SK-N-SH (cell line): Measurements from ENCODE around the gene ADGB. TPM values are rescaled to one million over a fixed set of nuclear protein-coding genes. Genes with fewer than 3 reads are reported as not detected.

Experiments
- CTCF ChIA-PET: fragments of 300-600, 350-600 bp; formaldehyde crosslinking; extraction: SDS; loops from one replicate; lab custom pipeline; 2021; lab: Yijun Ruan, JAX
- POLR2A ChIA-PET: fragments of 350-600 bp; sonication (Branson Sonifier 250); formaldehyde crosslinking; extraction: SDS; loops from one replicate; lab custom pipeline; 2020; ENCODE audit warnings: antibody characterized with exemption, inconsistent platforms; lab: Yijun Ruan, JAX
- DNase-seq: peaks from one replicate; pipeline ENCODE4 v3.0.0; 2012
- H2AFZ ChIP-seq: fragments of 200-600 bp; sonication (generic); 2 replicates; pipeline ENCODE4 v1.8.1; 2016; ENCODE audit warnings: antibody characterized with exemption, mild to moderate bottlenecking, low read depth
- H3F3A ChIP-seq: fragments of 200-600 bp; sonication (generic); replicated peaks from 2 replicates; pipeline ENCODE3; 2016; ENCODE audit warnings: antibody characterized with exemption, mild to moderate bottlenecking; ENCODE audit not compliant: insufficient read depth
- H3K27ac ChIP-seq, 2 experiments: fragments of 200-500 bp in 1 of 2; fragments of 200-600 bp in 1 of 2; sonication (Bioruptor generic) in 1 of 2; sonication (generic), shearing (Covaris generic) in 1 of 2; 2 replicates each; pipeline versions ENCODE4 v1.5.1 to v1.6.1; 2014 to 2016; ENCODE audit warnings: low read depth in 2 of 2, inconsistent platforms in 1 of 2, low read length in 1 of 2, mild to moderate bottlenecking in 1 of 2, mixed read lengths in 1 of 2
- H3K27me3 ChIP-seq: fragments of 200-600 bp; sonication (generic), shearing (Covaris generic); 2 replicates; pipeline ENCODE4 v1.6.1; 2016; ENCODE audit warnings: mixed run types; ENCODE audit not compliant: insufficient read depth
- H3K36me3 ChIP-seq, 2 experiments: fragments of 200-500 bp in 1 of 2; fragments of 200-600 bp in 1 of 2; sonication (Bioruptor generic) in 1 of 2; sonication (generic) in 1 of 2; replicated peaks in 1 of 2; 2 replicates each; pipeline versions ENCODE3 to v1.5.1; 2014 to 2016; ENCODE audit warnings: low read length in 1 of 2, mild to moderate bottlenecking in 1 of 2; ENCODE audit not compliant: insufficient read depth in 2 of 2, control insufficient read depth in 1 of 2
- H3K4me1 ChIP-seq, 2 experiments: fragments of 200-500 bp in 1 of 2; fragments of 200-600 bp in 1 of 2; sonication (Bioruptor generic) in 1 of 2; sonication (generic), shearing (Covaris generic) in 1 of 2; 2 replicates each; pipeline versions ENCODE4 v1.5.1 to v1.6.1; 2014 to 2016; ENCODE audit warnings: low read depth in 1 of 2, low read length in 1 of 2, mixed run types in 1 of 2; ENCODE audit not compliant: insufficient read depth in 2 of 2, control insufficient read depth in 1 of 2
- H3K4me2 ChIP-seq: fragments of 200-600 bp; sonication (generic), shearing (Covaris generic); 2 replicates; pipeline ENCODE4 v1.6.1; 2017; ENCODE audit warnings: mixed run types
- H3K4me3 ChIP-seq, 2 experiments: fragments of 200-500 bp in 1 of 2; fragments of 200-600 bp in 1 of 2; sonication (Bioruptor generic) in 1 of 2; sonication (generic), shearing (Covaris generic) in 1 of 2; 2 replicates each; pipeline versions ENCODE4 v1.5.1 to v1.8.1; 2014 to 2016; ENCODE audit warnings: low read depth in 2 of 2, inconsistent platforms in 1 of 2, low read length in 1 of 2, mild to moderate bottlenecking in 1 of 2, mixed read lengths in 1 of 2, moderate library complexity in 1 of 2
- H3K79me2 ChIP-seq: fragments of 200-600 bp; sonication (generic); 2 replicates; pipeline ENCODE4 v1.8.1; 2017; ENCODE audit warnings: mild to moderate bottlenecking; ENCODE audit not compliant: insufficient read depth
- H3K9ac ChIP-seq: fragments of 200-600 bp; sonication (generic); 2 replicates; pipeline ENCODE4 v1.6.1; 2017; ENCODE audit warnings: mixed run types
- H3K9me2 ChIP-seq: fragments of 200-600 bp; sonication (generic); 2 replicates; pipeline ENCODE4 v1.6.1; 2017; ENCODE audit warnings: mixed run types
- H3K9me3 ChIP-seq: fragments of 200-600 bp; sonication (generic); 2 replicates; pipeline ENCODE4 v1.6.1; 2017; ENCODE audit warnings: mixed run types, mild to moderate bottlenecking, moderate library complexity
- H4K20me1 ChIP-seq: fragments of 200-600 bp; sonication (generic); 2 replicates; pipeline ENCODE4 v1.6.1; 2017; ENCODE audit warnings: mild to moderate bottlenecking, mixed run types; ENCODE audit not compliant: insufficient read depth
- CHD2 ChIP-seq: fragments of 150-350 bp; IDR thresholded peaks from 2 replicates; pipeline ENCODE4 v1.6.1; 2018; ENCODE audit warnings: low read length; ENCODE audit not compliant: partially characterized antibody
- ELF1 ChIP-seq: IDR thresholded peaks from 2 replicates; pipeline ENCODE4 v1.4.0; 2012
- JUND ChIP-seq: IDR thresholded peaks from 2 replicates; pipeline ENCODE4 v1.4.0; 2012
- NFIC ChIP-seq: IDR thresholded peaks from 2 replicates; pipeline ENCODE4 v1.4.0; 2012; ENCODE audit warnings: borderline replicate concordance
- RCOR1 ChIP-seq: fragments of 150-350 bp; IDR thresholded peaks from 2 replicates; pipeline ENCODE4 v1.6.1; 2017; ENCODE audit warnings: antibody characterized with exemption, low read length
- RXRA ChIP-seq: IDR thresholded peaks from 2 replicates; pipeline ENCODE4 v1.4.0; 2012; ENCODE audit warnings: low read depth, mild to moderate bottlenecking, borderline replicate concordance
- SMC3 ChIP-seq: IDR thresholded peaks from 2 replicates; pipeline ENCODE4 v1.6.1; 2012; ENCODE audit warnings: low read depth, low read length, improper control_type of control experiment
- TAF1 ChIP-seq: IDR thresholded peaks from 2 replicates; pipeline ENCODE4 v1.6.1; 2012; ENCODE audit warnings: low read depth, mild to moderate bottlenecking, low read length, moderate library complexity, borderline replicate concordance
- TEAD4 ChIP-seq: IDR thresholded peaks from 2 replicates; pipeline ENCODE4 v1.4.0; 2012; ENCODE audit warnings: mild to moderate bottlenecking, borderline replicate concordance; ENCODE audit not compliant: insufficient read depth
- YY1 ChIP-seq: IDR thresholded peaks from 2 replicates; pipeline ENCODE4 v1.4.0; 2012; ENCODE audit warnings: low read depth, mild to moderate bottlenecking
- WGBS: methylation state at CpG from one replicate; pipeline ENCODE4 v1.1.6; 2017; ENCODE audit warnings: low lambda C conversion rate; 5-methylcytosine and 5-hydroxymethylcytosine counted together
- polyA plus RNA-seq, 3 experiments: library from polyadenylated mRNA; depleted of rRNA; stranded (reverse); fragments of >200 nt; gene quantifications; 2 replicates each; pipeline ENCODE4 v1.2.3, GENCODE V29; 2012
- small RNA-seq, 7 experiments: library from RNA; depleted of rRNA; stranded (forward); fragments of <200 nt; gene quantifications; one replicate each; pipeline ENCODE3, GENCODE V24; 2012
- TF ChIP-seq, protein P1 (sequence below): fragments of 150-350 bp; IDR thresholded peaks from 2 replicates; pipeline ENCODE4 v1.6.1; 2016; ENCODE audit warnings: mild to moderate bottlenecking, low read depth, low read length

Gene ADGB
- polyA plus RNA-seq, 1 of the 3 experiments (the other 2 are of a cell fraction), result not detected

DNA sequence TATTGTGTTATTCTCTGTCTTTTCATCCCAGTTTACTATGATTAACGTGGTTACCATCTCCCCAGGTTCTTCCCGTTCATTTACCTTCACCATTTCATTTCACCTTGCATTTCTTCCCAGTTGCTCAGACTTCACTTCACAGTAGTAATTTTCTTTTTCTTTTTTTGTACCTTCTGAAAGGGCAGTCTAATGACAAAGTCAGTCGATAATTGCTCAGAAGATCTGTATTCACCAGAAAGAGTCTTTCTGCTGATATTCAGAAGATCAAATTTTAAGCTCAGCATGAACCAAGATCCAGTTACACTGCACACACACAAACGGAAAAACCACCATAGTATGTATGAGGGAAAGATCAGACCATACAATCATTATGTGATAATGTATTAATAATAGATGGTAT lies 265.5 kb downstream of the ADGB start:
- no peaks in the 10 kb centered on the region for H3K79me2 ChIP-seq
- CTCF ChIA-PET, result interaction anchor here (1.7 to 2.1 kb wide), 2 partner anchors 11 to 358 kb away, joined by 4 to 5 read pairs; no protein-coding TSS in a partner anchor
- no peaks in the 10 kb centered on the region for H3K9me2 ChIP-seq
- H3K9ac ChIP-seq, result no peak overlapping the region
- no peak overlapping the region for H3K27ac ChIP-seq
- H3K36me3 ChIP-seq, result no peaks in the 10 kb centered on the region
- peaks cover 0 to 10% of the 10 kb centered on the region in 2 experiments; a peak in 1 of 4 replicates for H3K4me1 ChIP-seq
- no peak overlapping the region for H3K4me3 ChIP-seq
- H3K9me3 ChIP-seq, result no peaks in the 10 kb centered on the region
- TF ChIP-seq TEAD4 (no peak), RCOR1 (no peak), TAF1 (no peak), CHD2 (no peak), JUND (no peak), ELF1 (no peak), YY1 (no peak), NFIC (no peak), RXRA (no peak), SMC3 (no peak)
- TF ChIP-seq, protein P1, sequence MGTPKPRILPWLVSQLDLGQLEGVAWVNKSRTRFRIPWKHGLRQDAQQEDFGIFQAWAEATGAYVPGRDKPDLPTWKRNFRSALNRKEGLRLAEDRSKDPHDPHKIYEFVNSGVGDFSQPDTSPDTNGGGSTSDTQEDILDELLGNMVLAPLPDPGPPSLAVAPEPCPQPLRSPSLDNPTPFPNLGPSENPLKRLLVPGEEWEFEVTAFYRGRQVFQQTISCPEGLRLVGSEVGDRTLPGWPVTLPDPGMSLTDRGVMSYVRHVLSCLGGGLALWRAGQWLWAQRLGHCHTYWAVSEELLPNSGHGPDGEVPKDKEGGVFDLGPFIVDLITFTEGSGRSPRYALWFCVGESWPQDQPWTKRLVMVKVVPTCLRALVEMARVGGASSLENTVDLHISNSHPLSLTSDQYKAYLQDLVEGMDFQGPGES, result no peak
- H3K4me2 ChIP-seq, result no peak overlapping the region
- H3F3A ChIP-seq, result no peaks in the 10 kb centered on the region
- no peak overlapping the region for H2AFZ ChIP-seq
- H3K27me3 ChIP-seq, result no peaks in the 10 kb centered on the region
- POLR2A ChIA-PET, result no interaction called here
- DNase-seq, result no peak
- no peaks in the 10 kb centered on the region for H4K20me1 ChIP-seq
- WGBS, result 87% methylated on average over 4 of the region's 4 CpGs

DNA sequence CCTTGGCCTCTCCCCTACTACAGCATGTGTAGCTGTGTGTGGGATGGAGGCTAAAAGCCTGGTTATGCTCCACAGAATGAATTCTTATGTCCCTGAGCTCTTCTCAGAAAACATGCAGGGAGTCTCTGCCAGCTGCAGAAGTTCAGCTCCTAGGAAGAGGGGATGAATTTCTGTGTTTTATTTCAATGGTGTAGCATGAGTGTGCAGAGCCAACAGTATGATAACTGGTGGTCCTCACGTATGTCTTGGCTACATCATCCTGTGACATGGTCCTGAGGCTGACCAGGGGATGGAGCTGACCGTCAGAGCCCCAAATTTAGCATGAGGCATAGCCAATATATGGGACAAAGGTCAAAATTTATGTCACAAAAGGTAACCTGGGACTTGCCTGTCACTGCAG lies 266.1 kb downstream of the ADGB start:
- no peak for DNase-seq
- Histone ChIP-seq H3K4me2 (no peak overlapping the region), H3F3A (no peaks in the 10 kb centered on the region), H3K27ac (no peak overlapping the region), H3K36me3 (no peaks in the 10 kb centered on the region), H3K27me3 (no peaks in the 10 kb centered on the region), H3K4me3 (no peak overlapping the region), H4K20me1 (no peaks in the 10 kb centered on the region), H3K9me3 (no peaks in the 10 kb centered on the region), H2AFZ (no peak overlapping the region), H3K9me2 (no peaks in the 10 kb centered on the region), H3K4me1 (peaks cover 0 to 13% of the 10 kb centered on the region in 2 experiments; a peak in 2 of 4 replicates), H3K9ac (no peak overlapping the region), H3K79me2 (no peaks in the 10 kb centered on the region)
- TF ChIP-seq NFIC, result no peak
- WGBS, result 83% methylated on average over 2 of the region's 2 CpGs
- ChIA-PET POLR2A (no interaction called here), CTCF (interaction anchor here (1.7 to 2.1 kb wide), 2 partner anchors 10 to 358 kb away, joined by 4 to 5 read pairs; no protein-coding TSS in a partner anchor)

Small RNA genes within 50 kb of the gene (small RNA-seq; reads per million reads assigned to genes)
- gene RNU6-906P, result 0 to 1.0 (median 0) reads per million in 7 experiments

Other genes with a start within 250 kb of the ADGB start
- 36.9 and 39.6 TPM in 2 replicates for gene RAB32, start 55.1 kb upstream of the ADGB start, polyA plus RNA-seq (2012; rRNA removed)